Measurements from ENCODE around the gene RSAD1.

GRCh38 chr17:50477976-50478375 is 684 bp upstream of the RSAD1 start:
- TF ChIP-seq, protein P1, sequence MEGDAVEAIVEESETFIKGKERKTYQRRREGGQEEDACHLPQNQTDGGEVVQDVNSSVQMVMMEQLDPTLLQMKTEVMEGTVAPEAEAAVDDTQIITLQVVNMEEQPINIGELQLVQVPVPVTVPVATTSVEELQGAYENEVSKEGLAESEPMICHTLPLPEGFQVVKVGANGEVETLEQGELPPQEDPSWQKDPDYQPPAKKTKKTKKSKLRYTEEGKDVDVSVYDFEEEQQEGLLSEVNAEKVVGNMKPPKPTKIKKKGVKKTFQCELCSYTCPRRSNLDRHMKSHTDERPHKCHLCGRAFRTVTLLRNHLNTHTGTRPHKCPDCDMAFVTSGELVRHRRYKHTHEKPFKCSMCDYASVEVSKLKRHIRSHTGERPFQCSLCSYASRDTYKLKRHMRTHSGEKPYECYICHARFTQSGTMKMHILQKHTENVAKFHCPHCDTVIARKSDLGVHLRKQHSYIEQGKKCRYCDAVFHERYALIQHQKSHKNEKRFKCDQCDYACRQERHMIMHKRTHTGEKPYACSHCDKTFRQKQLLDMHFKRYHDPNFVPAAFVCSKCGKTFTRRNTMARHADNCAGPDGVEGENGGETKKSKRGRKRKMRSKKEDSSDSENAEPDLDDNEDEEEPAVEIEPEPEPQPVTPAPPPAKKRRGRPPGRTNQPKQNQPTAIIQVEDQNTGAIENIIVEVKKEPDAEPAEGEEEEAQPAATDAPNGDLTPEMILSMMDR (IDR thresholded peaks at IDR 0.05): no peak
- no peak for TF ChIP-seq POLR2A (IDR thresholded peaks at IDR 0.05)

All from thyroid gland (tissue), 4 donors.